Tibial nerve (tissue), 3 donors: Measurements from ENCODE around the gene TEX264.

Experiments
- CTCF ChIP-seq, 5 experiments: fragments of 200-600 bp in 3 of 5; fragments of 450-650 bp in 2 of 5; sonication (generic) in 3 of 5; IDR thresholded peaks; one replicate each; pipeline ENCODE4 v1.5.1; 2016 to 2019; ENCODE audit warnings: antibody characterized with exemption in 5 of 5, mild to moderate bottlenecking in 3 of 5, moderate library complexity in 2 of 5
- POLR2A ChIP-seq, 2 donors: fragments of 450-650 bp; IDR thresholded peaks; one replicate each; pipeline ENCODE4 v1.6.1; 2017; ENCODE audit warnings: antibody characterized with exemption in 2 of 2, mild to moderate bottlenecking in 2 of 2, moderate library complexity in 2 of 2

- TF ChIP-seq POLR2A (IDR thresholded peaks at IDR 0.05) (no peak), CTCF (IDR thresholded peaks at IDR 0.05) (no peak)
Observed at GRCh38 chr3:51657234-51657633, 13.8 kb upstream of the TEX264 start.
